ENCODE data around the gene CNN1. TPM values are rescaled to one million over a fixed set of nuclear protein-coding genes. Genes with fewer than 3 reads are reported as not detected.

The CNN1 gene
- total RNA-seq = 100 to 1,000 TPM; 426 to 525 TPM

GRCh38 chr19:11538232-11539036 is at the start of gene CNN1:
Gene CNN1 (plus strand): TSS chr19:11538851. CDS start chr19:11538928, 77 bp downstream.
- Histone ChIP-seq H3K36me3 (no peaks in the 10 kb centered on the region), H3K9me3 (no peaks in the 10 kb centered on the region), H3K27ac (peak within 1 kb of the TSS; percentile 71 to 78), H3K4me3 (peak within 1 kb of the TSS; percentile 21 to 30), H3K4me1 (replicated peaks) (no peaks in the 10 kb centered on the region), H3K27me3 (replicated peaks; ENCODE audit: insufficient read depth) (peaks cover 3% of the 10 kb centered on the region)
- peak; percentile 69 for TF ChIP-seq POLR2AphosphoS5 (IDR thresholded peaks at IDR 0.05)
- no peak for TF ChIP-seq CTCF (IDR thresholded peaks at IDR 0.05)
- peak; percentile 35 for TF ChIP-seq POLR2A (IDR thresholded peaks at IDR 0.05)
- DNase-seq (ENCODE audit: low spot score) = no peak
- 26% methylated on average over 21 of the region's 21 CpGs for WGBS
- intact Hi-C loops (cut with DNase I) = no loop called here

DNA sequence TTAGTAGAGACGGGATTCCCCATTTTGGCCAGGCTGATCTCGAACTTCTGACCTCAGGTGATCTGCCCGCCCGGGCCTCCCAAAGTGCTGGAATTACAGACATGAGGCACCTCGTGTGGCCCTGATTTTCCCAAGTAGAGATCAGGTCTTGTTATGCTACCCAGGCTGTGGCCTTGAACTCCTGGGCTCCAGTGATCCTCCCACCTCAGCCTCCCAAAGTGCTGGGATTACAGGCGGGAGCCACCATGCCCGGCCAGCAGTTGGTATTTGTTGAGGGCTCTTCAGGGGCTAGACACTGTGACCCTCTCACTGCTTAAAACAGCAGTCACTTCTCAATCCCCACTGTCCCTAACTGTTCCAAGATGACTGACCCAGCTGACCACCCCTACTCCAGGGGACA is 49.3 kb upstream of the CNN1 start:
- H3K4me3 ChIP-seq = no peak overlapping the region
- no peak for DNase-seq (ENCODE audit: low spot score)
- H3K36me3 ChIP-seq = no peaks in the 10 kb centered on the region
- H3K27me3 ChIP-seq (replicated peaks; ENCODE audit: insufficient read depth) = no peaks in the 10 kb centered on the region
- no peaks in the 10 kb centered on the region for H3K9me3 ChIP-seq
- TF ChIP-seq POLR2AphosphoS5 (IDR thresholded peaks at IDR 0.05) (no peak), POLR2A (IDR thresholded peaks at IDR 0.05) (no peak)
- no peaks in the 10 kb centered on the region for H3K4me1 ChIP-seq (replicated peaks)
- H3K27ac ChIP-seq = no peak overlapping the region
- intact Hi-C loops (cut with DNase I) = no loop called here
- WGBS = 96% methylated on average over 7 of the region's 7 CpGs

DNA sequence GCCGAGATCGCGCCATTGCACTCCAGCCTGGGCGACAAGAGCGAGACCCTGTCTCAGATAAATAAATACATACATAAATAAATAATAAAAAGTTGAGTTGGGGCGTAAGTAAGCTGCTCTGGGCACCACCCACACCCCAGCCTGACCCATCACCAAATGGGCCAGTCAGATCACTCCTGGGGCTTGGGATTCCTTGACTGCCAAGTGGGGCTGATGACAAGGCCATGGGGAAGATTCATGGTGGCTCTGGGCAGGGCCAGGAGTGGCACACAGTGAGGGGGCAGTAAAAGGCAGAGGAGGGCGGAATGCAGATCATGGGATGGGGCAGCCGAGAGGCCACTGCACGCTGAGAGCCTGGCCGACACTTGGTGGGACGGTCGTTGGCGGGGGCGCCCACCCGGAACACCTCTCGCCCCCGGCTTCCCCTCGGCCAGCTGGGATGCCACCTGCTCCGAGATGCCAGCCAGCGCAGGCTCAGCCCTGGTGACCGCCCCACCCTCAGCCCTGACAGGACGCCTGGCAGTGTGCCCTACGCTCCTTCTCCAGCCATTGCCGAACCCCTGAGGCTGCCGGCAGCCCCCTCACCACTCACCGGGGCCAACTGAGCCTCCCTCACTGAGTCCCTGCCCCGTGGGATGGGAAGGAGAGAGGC is 43.9 kb upstream of the CNN1 start:
- intact Hi-C loops (cut with DNase I) = loop anchor here (5.0 kb wide), 1 partner anchor 93 kb away; no protein-coding TSS in a partner anchor
- H3K27me3 ChIP-seq (replicated peaks; ENCODE audit: insufficient read depth) = no peaks in the 10 kb centered on the region
- H3K36me3 ChIP-seq = no peaks in the 10 kb centered on the region
- H3K9me3 ChIP-seq = no peaks in the 10 kb centered on the region
- 85% methylated on average over 25 of the region's 27 CpGs for WGBS
- H3K4me1 ChIP-seq (replicated peaks) = no peaks in the 10 kb centered on the region
- H3K4me3 ChIP-seq = no peak overlapping the region
- no peak for TF ChIP-seq CTCF (IDR thresholded peaks at IDR 0.05)
- no peak for TF ChIP-seq POLR2AphosphoS5 (IDR thresholded peaks at IDR 0.05)
- DNase-seq (ENCODE audit: low spot score) = no peak
- no peak overlapping the region for H3K27ac ChIP-seq

DNA sequence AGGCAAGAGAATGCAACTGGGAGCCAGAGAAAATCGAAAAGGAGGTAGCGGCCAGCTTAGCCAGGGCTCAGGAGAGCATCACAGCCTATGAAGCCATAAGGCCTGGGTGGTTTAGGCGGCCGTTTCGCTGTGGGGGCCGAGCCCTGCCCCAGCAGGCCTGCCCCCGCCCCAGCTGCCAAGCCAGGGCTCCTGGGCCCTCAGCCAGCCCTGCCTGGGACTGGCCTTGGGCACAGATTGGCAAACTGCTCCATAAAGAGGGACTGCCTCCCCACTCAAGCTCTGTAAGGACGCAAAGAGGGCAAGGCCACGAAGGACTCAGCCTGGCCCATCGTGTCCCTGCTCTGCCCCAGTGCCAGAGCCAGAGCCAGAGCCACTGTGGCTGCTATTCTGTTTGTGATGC is 43.2 kb upstream of the CNN1 start:
- 93% methylated on average over 10 of the region's 10 CpGs for WGBS
- Histone ChIP-seq H3K27me3 (replicated peaks; ENCODE audit: insufficient read depth) (no peaks in the 10 kb centered on the region), H3K36me3 (no peaks in the 10 kb centered on the region), H3K4me1 (replicated peaks) (no peaks in the 10 kb centered on the region), H3K9me3 (no peaks in the 10 kb centered on the region), H3K27ac (no peak overlapping the region), H3K4me3 (no peak overlapping the region)
- TF ChIP-seq POLR2A (IDR thresholded peaks at IDR 0.05) = no peak
- no peak for TF ChIP-seq POLR2AphosphoS5 (IDR thresholded peaks at IDR 0.05)
- TF ChIP-seq CTCF (IDR thresholded peaks at IDR 0.05) = no peak
- intact Hi-C loops (cut with DNase I) = loop anchor here (5.0 kb wide), 1 partner anchor 92 kb away; no protein-coding TSS in a partner anchor
- DNase-seq (ENCODE audit: low spot score) = no peak

DNA sequence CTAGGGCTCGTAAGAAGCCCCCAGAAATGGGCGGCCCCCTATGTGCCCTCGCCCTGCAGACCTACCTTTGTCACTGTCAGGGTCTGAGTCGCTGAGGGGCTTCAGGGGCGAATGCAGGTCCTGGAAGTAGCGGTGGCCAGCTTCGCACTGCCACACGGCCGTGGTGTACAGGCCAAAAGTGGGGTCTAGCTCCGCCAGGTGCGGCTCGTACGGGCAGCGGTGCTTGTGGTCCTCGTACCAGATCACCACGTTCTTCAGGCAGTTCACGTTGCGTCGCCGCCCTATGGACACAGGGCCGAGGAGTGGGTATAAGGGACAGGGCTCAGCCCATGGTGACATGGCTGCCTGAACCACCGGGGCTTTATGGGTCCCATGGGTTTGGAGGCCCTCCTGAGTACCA is 42.8 kb upstream of the CNN1 start:
- no peak overlapping the region for H3K27ac ChIP-seq
- H3K4me3 ChIP-seq = no peak overlapping the region
- H3K4me1 ChIP-seq (replicated peaks) = no peaks in the 10 kb centered on the region
- H3K36me3 ChIP-seq = no peaks in the 10 kb centered on the region
- TF ChIP-seq CTCF (IDR thresholded peaks at IDR 0.05) (no peak), POLR2A (IDR thresholded peaks at IDR 0.05) (no peak), POLR2AphosphoS5 (IDR thresholded peaks at IDR 0.05) (no peak)
- no peaks in the 10 kb centered on the region for H3K27me3 ChIP-seq (replicated peaks; ENCODE audit: insufficient read depth)
- intact Hi-C loops (cut with DNase I) = loop anchor here (5.0 kb wide), 1 partner anchor 91 kb away; no protein-coding TSS in a partner anchor
- 95% methylated on average over 22 of the region's 22 CpGs for WGBS
- DNase-seq (ENCODE audit: low spot score) = no peak
- no peaks in the 10 kb centered on the region for H3K9me3 ChIP-seq
